CD4-positive, CD25-positive, alpha-beta regulatory T cell (primary cell): ENCODE results near the gene FLNB. TPM values are rescaled to one million over a fixed set of nuclear protein-coding genes. Genes with fewer than 3 reads are reported as not detected.

ENCODE experiments used
- ATAC-seq, 2 donors: fragments of 150-1000 bp; cut with Tn5 transposase; one replicate each; pipeline ENCODE4 v1.10.0; 2021; ENCODE audit warnings: low read depth in 2 of 2, moderate number of reproducible peaks in 2 of 2, moderate library complexity in 1 of 2
- DNase-seq, 3 donors: peaks; one replicate each; pipeline versions ENCODE4 v3.0.0 to v3.0.0-alpha.2; 2012 to 2022; ENCODE audit warnings: mixed read lengths in 1 of 3
- H3K27ac ChIP-seq: one replicate; pipeline ENCODE4 v1.7.0; 2013; ENCODE audit warnings: mild to moderate bottlenecking, low read length; ENCODE audit not compliant: insufficient read depth, poor library complexity, severe bottlenecking
- H3K27me3 ChIP-seq: one replicate; pipeline ENCODE4 v1.7.0; 2013; ENCODE audit warnings: low read length; ENCODE audit not compliant: control insufficient read depth, insufficient read depth
- H3K36me3 ChIP-seq: one replicate; pipeline ENCODE4 v1.7.0; 2013; ENCODE audit warnings: mild to moderate bottlenecking, low read length, moderate library complexity; ENCODE audit not compliant: control insufficient read depth, insufficient read depth
- H3K4me1 ChIP-seq: 2 replicates; pipeline ENCODE4 v1.7.0; 2013; ENCODE audit warnings: mild to moderate bottlenecking, low read length; ENCODE audit not compliant: insufficient read depth, control insufficient read depth, poor library complexity, severe bottlenecking
- H3K4me3 ChIP-seq: one replicate; pipeline ENCODE4 v1.7.0; 2013; ENCODE audit warnings: low read depth, mild to moderate bottlenecking, low read length, moderate library complexity
- H3K9me3 ChIP-seq, 2 experiments: 1 replicate in 1 of 2; 2 replicates in 1 of 2; pipeline ENCODE4 v1.7.0; 2013; ENCODE audit warnings: low read length in 2 of 2, mild to moderate bottlenecking in 1 of 2, moderate library complexity in 1 of 2; ENCODE audit not compliant: control insufficient read depth in 2 of 2
- H3K27ac Mint-ChIP-seq, 3 donors: one replicate each; pipeline ENCODE4 v1.8.0; 2020 to 2022; ENCODE audit warnings: mild to moderate bottlenecking in 3 of 3, mixed read lengths in 3 of 3, moderate library complexity in 2 of 3
- H3K27me3 Mint-ChIP-seq: one replicate; pipeline ENCODE4 v1.8.0; 2022; ENCODE audit warnings: mild to moderate bottlenecking, mixed read lengths
- H3K36me3 Mint-ChIP-seq: one replicate; pipeline ENCODE4 v1.8.0; 2020; ENCODE audit warnings: mixed read lengths
- H3K4me1 Mint-ChIP-seq, 4 donors: one replicate each; pipeline ENCODE4 v1.8.0; 2020 to 2022; ENCODE audit warnings: mixed read lengths in 4 of 4, mild to moderate bottlenecking in 1 of 4
- H3K4me3 Mint-ChIP-seq, 4 donors: one replicate each; pipeline ENCODE4 v1.8.0; 2020 to 2022; ENCODE audit warnings: mild to moderate bottlenecking in 4 of 4, mixed read lengths in 4 of 4, moderate library complexity in 3 of 4
- H3K9me3 Mint-ChIP-seq, 7 donors: one replicate each; pipeline ENCODE4 v1.8.0; 2020 to 2022; ENCODE audit warnings: mixed read lengths in 7 of 7, mild to moderate bottlenecking in 3 of 7, moderate library complexity in 2 of 7
- polyA plus RNA-seq, 4 donors: library from polyadenylated mRNA; unstranded; fragments of 300-500 nt; fragmentation: Illumina TruSeq; gene quantifications; one replicate each; pipeline ENCODE4 v1.2.3, GENCODE V29; 2021
- total RNA-seq: library from RNA; stranded (reverse); gene quantifications from one replicate; pipeline ENCODE4 v1.2.3, GENCODE V29; 2022

The FLNB gene
- total and polyA plus RNA-seq, 5 donors from 2014 or later = 8.9 to 40.8 (median 14.5) TPM

DNA sequence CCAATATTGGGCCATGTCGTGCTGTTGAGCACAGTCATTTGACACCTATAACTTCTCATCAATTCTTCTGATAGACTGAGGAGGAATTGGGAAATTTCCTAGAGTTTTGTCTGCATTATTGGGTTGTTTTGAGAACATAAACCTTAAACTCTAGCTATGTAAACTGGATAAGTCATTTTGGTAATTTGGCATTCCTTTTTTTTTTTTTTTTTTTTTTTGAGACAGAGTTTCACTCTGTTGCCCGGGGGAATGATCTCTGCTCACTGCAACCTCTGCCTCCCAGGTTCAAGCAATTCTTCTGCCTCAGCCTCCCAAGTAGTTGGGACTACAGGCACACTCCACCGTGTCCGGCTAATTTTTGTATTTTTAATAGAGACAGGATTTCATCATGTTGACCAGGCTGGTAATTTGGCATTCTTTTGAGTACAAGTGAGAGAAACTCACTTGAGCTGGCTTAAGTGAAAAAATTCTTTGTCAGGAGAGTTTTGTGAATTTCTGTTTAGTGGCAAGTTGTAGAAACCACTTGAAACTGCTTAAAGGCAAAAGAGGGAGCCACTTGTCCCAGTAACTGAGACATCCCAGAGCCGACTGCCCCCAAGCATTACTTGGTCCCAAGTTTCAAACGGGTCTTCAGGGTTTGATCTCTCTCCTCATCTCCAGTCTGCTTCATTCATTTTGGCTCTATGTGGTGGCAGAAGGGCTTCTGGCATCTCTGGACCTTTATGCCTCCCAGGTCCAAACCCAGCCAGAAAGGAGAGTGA is 34.9 kb downstream of the FLNB start:
- Mint-ChIP-seq H3K4me3 (no peak overlapping the region), H3K4me1 (peaks cover 10 to 62% (median 37%) of the 10 kb centered on the region in 4 donors), H3K27ac (peak overlapping the region; percentile 59 to 81 (median 77)), H3K36me3 (peaks cover 10% of the 10 kb centered on the region), H3K27me3 (no peaks in the 10 kb centered on the region), H3K9me3 (peaks cover 0 to 1% (median 0%) of the 10 kb centered on the region in 7 donors)
- H3K9me3 ChIP-seq = no peaks in the 10 kb centered on the region
- H3K27ac ChIP-seq = no peak overlapping the region
- H3K36me3 ChIP-seq = no peaks in the 10 kb centered on the region
- no peak for ATAC-seq
- no peaks in the 10 kb centered on the region for H3K27me3 ChIP-seq
- H3K4me3 ChIP-seq = no peak overlapping the region
- DNase-seq = no peak
- no peaks in the 10 kb centered on the region for H3K4me1 ChIP-seq

- H3K4me3 ChIP-seq = no peak overlapping the region
- Mint-ChIP-seq H3K4me1 (peaks cover 15 to 65% (median 41%) of the 10 kb centered on the region in 4 donors), H3K27ac (peak overlapping the region in 2 of 3 donors; percentile 59 to 81), H3K36me3 (peaks cover 10% of the 10 kb centered on the region), H3K4me3 (no peak overlapping the region), H3K27me3 (no peaks in the 10 kb centered on the region), H3K9me3 (peaks cover 0 to 1% (median 0%) of the 10 kb centered on the region in 7 donors)
- H3K9me3 ChIP-seq = no peaks in the 10 kb centered on the region
- H3K36me3 ChIP-seq = no peaks in the 10 kb centered on the region
- no peaks in the 10 kb centered on the region for H3K4me1 ChIP-seq
- no peak overlapping the region for H3K27ac ChIP-seq
- DNase-seq = no peak
- no peaks in the 10 kb centered on the region for H3K27me3 ChIP-seq
- ATAC-seq = no peak
Observed at GRCh38 chr3:58043933-58044332, 35.7 kb downstream of the FLNB start.

- peaks cover 0 to 1% (median 0%) of the 10 kb centered on the region in 7 donors for H3K9me3 Mint-ChIP-seq
- H3K36me3 Mint-ChIP-seq = peaks cover 10% of the 10 kb centered on the region
- H3K4me3 Mint-ChIP-seq = no peak overlapping the region
- peaks cover 15 to 61% (median 37%) of the 10 kb centered on the region in 4 donors for H3K4me1 Mint-ChIP-seq
- no peak overlapping the region for H3K4me3 ChIP-seq
- no peaks in the 10 kb centered on the region for H3K36me3 ChIP-seq
- H3K9me3 ChIP-seq = no peaks in the 10 kb centered on the region
- H3K4me1 ChIP-seq = no peaks in the 10 kb centered on the region
- no peak for ATAC-seq
- peak overlapping the region in 2 of 3 donors; percentile 17 to 81 for H3K27ac Mint-ChIP-seq
- no peak overlapping the region for H3K27ac ChIP-seq
- no peaks in the 10 kb centered on the region for H3K27me3 Mint-ChIP-seq
- no peaks in the 10 kb centered on the region for H3K27me3 ChIP-seq
- DNase-seq = no peak
Observed at GRCh38 chr3:58044691-58045483, 36.7 kb downstream of the FLNB start.

GRCh38 chr3:58047826-58048225 is 39.6 kb downstream of the FLNB start:
- H3K4me3 ChIP-seq = no peak overlapping the region
- H3K4me3 Mint-ChIP-seq = no peak overlapping the region
- no peak for ATAC-seq
- peaks cover 15 to 44% (median 23%) of the 10 kb centered on the region in 4 donors for H3K4me1 Mint-ChIP-seq
- no peaks in the 10 kb centered on the region for H3K27me3 ChIP-seq
- H3K27ac ChIP-seq = no peak overlapping the region
- H3K36me3 ChIP-seq = no peaks in the 10 kb centered on the region
- H3K4me1 ChIP-seq = no peaks in the 10 kb centered on the region
- DNase-seq = no peak
- H3K36me3 Mint-ChIP-seq = peaks cover 10% of the 10 kb centered on the region
- peak overlapping the region in 1 of 3 donors; percentile 23 for H3K27ac Mint-ChIP-seq
- no peaks in the 10 kb centered on the region for H3K27me3 Mint-ChIP-seq
- no peaks in the 10 kb centered on the region for H3K9me3 ChIP-seq
- peaks cover 0 to 1% (median 0%) of the 10 kb centered on the region in 7 donors for H3K9me3 Mint-ChIP-seq

GRCh38 chr3:58048301-58048700 is 40.1 kb downstream of the FLNB start:
- Histone ChIP-seq H3K4me1 (no peaks in the 10 kb centered on the region), H3K4me3 (no peak overlapping the region), H3K36me3 (no peaks in the 10 kb centered on the region), H3K27me3 (no peaks in the 10 kb centered on the region), H3K27ac (no peak overlapping the region), H3K9me3 (no peaks in the 10 kb centered on the region)
- ATAC-seq (no peak), DNase-seq (no peak)
- Mint-ChIP-seq H3K27me3 (no peaks in the 10 kb centered on the region), H3K4me1 (peaks cover 15 to 40% (median 22%) of the 10 kb centered on the region in 4 donors), H3K4me3 (no peak overlapping the region), H3K36me3 (peaks cover 10% of the 10 kb centered on the region), H3K9me3 (peaks cover 0 to 1% (median 0%) of the 10 kb centered on the region in 7 donors), H3K27ac (peak overlapping the region in 1 of 3 donors; percentile 23)

DNA sequence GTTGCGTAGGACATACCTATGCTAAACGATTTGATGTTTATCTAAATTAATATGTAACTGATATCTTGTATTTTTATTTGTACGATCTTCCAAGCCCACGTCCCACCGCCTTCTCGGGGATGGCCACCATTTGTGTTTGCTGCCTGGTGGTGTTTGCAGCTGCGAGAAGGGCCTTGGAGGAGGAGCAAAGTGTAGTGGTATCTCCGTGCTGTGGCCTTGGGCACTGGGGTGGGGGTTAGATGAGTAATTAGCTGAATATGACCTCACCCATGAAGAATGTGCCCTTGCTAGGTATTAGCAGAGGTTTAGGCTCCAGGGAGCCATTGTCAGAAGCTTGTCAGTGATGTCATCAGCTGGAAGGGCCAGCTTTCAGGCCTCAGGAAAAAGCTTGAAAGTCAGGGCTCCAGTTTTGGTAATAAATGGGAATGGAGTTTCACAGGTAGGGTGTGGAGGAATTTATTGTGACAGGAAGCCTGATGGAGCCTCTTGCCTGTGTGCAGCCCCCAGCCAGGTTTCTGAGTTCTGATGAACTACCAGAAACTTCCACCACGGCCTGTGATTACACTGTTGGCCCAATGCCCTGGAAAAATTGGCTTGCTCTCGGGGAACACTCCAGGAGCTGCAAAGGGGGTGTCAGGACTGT is 41.0 kb downstream of the FLNB start:
- Mint-ChIP-seq H3K27me3 (no peaks in the 10 kb centered on the region), H3K27ac (no peak overlapping the region), H3K36me3 (peaks cover 10% of the 10 kb centered on the region), H3K9me3 (peaks cover 0 to 1% (median 0%) of the 10 kb centered on the region in 7 donors), H3K4me3 (no peak overlapping the region), H3K4me1 (peaks cover 14 to 35% (median 17%) of the 10 kb centered on the region in 4 donors)
- no peaks in the 10 kb centered on the region for H3K9me3 ChIP-seq
- H3K4me3 ChIP-seq = no peak overlapping the region
- DNase-seq (no peak), ATAC-seq (no peak)
- no peaks in the 10 kb centered on the region for H3K4me1 ChIP-seq
- H3K27ac ChIP-seq = no peak overlapping the region
- H3K27me3 ChIP-seq = no peaks in the 10 kb centered on the region
- H3K36me3 ChIP-seq = no peaks in the 10 kb centered on the region

GRCh38 chr3:58051196-58051595 is 43.0 kb downstream of the FLNB start:
- Histone ChIP-seq H3K27me3 (no peaks in the 10 kb centered on the region), H3K36me3 (no peaks in the 10 kb centered on the region), H3K4me3 (no peak overlapping the region), H3K27ac (no peak overlapping the region), H3K9me3 (no peaks in the 10 kb centered on the region), H3K4me1 (no peaks in the 10 kb centered on the region)
- H3K36me3 Mint-ChIP-seq = peaks cover 4% of the 10 kb centered on the region
- peaks cover 11 to 35% (median 17%) of the 10 kb centered on the region in 4 donors for H3K4me1 Mint-ChIP-seq
- ATAC-seq (no peak), DNase-seq (no peak)
- no peaks in the 10 kb centered on the region for H3K27me3 Mint-ChIP-seq
- peaks cover 0 to 1% (median 0%) of the 10 kb centered on the region in 7 donors for H3K9me3 Mint-ChIP-seq
- H3K4me3 Mint-ChIP-seq = no peak overlapping the region
- H3K27ac Mint-ChIP-seq = peak overlapping the region in 1 of 3 donors; percentile 81
